Fibroblast of lung (primary cell): ENCODE measurements around the gene NAP1L2.

Experiments
- EZH2 ChIP-seq: IDR thresholded peaks from 2 replicates; pipeline ENCODE4 v1.5.1; 2012; ENCODE audit warnings: low read length, control low read depth, mild to moderate bottlenecking; ENCODE audit errors: missing control alignments
- TF ChIP-seq, protein P1 (sequence below), 2 donors: IDR thresholded peaks in 1 of 2; conservative IDR thresholded peaks in 1 of 2; 1 replicate in 1 of 2; 2 replicates in 1 of 2; pipeline ENCODE4 v1.5.1; 2011 to 2012; ENCODE audit warnings: low read length in 2 of 2, control low read depth in 1 of 2, inconsistent platforms in 1 of 2, low read depth in 1 of 2, mild to moderate bottlenecking in 1 of 2

DNA sequence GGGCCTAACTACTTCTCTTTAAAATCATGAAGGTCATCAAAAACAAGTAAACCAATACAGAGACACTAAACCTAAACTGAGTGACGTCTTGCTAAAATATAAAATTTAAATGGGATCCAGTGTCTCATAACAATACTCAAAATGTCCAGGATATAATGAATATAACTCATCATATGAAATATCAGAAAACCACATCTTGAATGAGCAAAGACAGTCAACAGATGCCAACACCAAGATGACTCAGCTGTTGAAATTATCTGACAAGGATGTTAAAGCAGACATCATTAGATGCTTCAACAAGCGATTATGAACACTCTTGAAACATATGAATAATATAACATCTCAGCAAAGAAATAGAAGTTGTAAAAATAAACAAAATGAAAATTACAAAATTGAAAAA, 8.3 kb downstream of the NAP1L2 start:
- TF ChIP-seq, protein P1, sequence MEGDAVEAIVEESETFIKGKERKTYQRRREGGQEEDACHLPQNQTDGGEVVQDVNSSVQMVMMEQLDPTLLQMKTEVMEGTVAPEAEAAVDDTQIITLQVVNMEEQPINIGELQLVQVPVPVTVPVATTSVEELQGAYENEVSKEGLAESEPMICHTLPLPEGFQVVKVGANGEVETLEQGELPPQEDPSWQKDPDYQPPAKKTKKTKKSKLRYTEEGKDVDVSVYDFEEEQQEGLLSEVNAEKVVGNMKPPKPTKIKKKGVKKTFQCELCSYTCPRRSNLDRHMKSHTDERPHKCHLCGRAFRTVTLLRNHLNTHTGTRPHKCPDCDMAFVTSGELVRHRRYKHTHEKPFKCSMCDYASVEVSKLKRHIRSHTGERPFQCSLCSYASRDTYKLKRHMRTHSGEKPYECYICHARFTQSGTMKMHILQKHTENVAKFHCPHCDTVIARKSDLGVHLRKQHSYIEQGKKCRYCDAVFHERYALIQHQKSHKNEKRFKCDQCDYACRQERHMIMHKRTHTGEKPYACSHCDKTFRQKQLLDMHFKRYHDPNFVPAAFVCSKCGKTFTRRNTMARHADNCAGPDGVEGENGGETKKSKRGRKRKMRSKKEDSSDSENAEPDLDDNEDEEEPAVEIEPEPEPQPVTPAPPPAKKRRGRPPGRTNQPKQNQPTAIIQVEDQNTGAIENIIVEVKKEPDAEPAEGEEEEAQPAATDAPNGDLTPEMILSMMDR (conservative IDR thresholded peaks at IDR 0.05 in 1 of 2, IDR thresholded peaks at IDR 0.05 in 1 of 2; ENCODE audit: low read depth in 1 of 2, low read length in 2 of 2) = no peak
- no peak for TF ChIP-seq EZH2
